AG09319 (cell line): Measurements from ENCODE around the gene TTC38.

Experiments
- DNase-seq: peaks from one replicate; pipeline ENCODE4 v3.0.0-alpha.2; 2010; ENCODE audit warnings: low read depth; ENCODE audit errors: extremely low read depth
- CTCF ChIP-seq: IDR thresholded peaks from 2 replicates; pipeline ENCODE4 v1.5.1; 2011; ENCODE audit warnings: low read depth, mild to moderate bottlenecking, inconsistent platforms, low read length, moderate library complexity

The TTC38 gene

GRCh38 chr22:46293577-46294260, 25.9 kb downstream of the TTC38 start:
- TF ChIP-seq CTCF, result no peak
- DNase-seq, result no peak

- no peak for DNase-seq
- no peak for TF ChIP-seq CTCF
Observed at GRCh38 chr22:46294784-46295183, 27.0 kb downstream of the TTC38 start.

- DNase-seq, result no peak
- no peak for TF ChIP-seq CTCF
Observed at GRCh38 chr22:46295277-46295971, 27.6 kb downstream of the TTC38 start.

GRCh38 chr22:46296257-46297150, 28.7 kb downstream of the TTC38 start, which contains the start of gene GTSE1:
TSS of gene GTSE1 (plus strand) at chr22:46296870. CDS start at chr22:46297401, 531 bp downstream.
- TF ChIP-seq CTCF, result no peak; the same call in none of the 2 replicates
- peak; percentile 92 for DNase-seq

- no peak for TF ChIP-seq CTCF
Observed at GRCh38 chr22:46297151-46297812, 29.5 kb downstream of the TTC38 start.

GRCh38 chr22:46299101-46299500, 31.3 kb downstream of the TTC38 start:
- no peak for TF ChIP-seq CTCF
- no peak for DNase-seq

More at GRCh38 chr22:46297151-46297812, 29.5 kb downstream of the TTC38 start:
- no peak for DNase-seq
